Hepatocyte (in vitro differentiated cells): ENCODE measurements around the gene PSMC2.

Experiments
- CTCF ChIP-seq: fragments of 200-600 bp; sonication (generic); IDR thresholded peaks from 2 replicates; pipeline ENCODE4 v1.5.1; 2016; ENCODE audit warnings: antibody characterized with exemption, mild to moderate bottlenecking; ENCODE audit not compliant: poor library complexity
- EZH2 ChIP-seq: fragments of 200-600 bp; sonication (generic); IDR thresholded peaks from 2 replicates; pipeline ENCODE4 v1.6.1; 2016; ENCODE audit warnings: antibody characterized with exemption, mild to moderate bottlenecking, borderline replicate concordance

- TF ChIP-seq CTCF: no peak
- TF ChIP-seq EZH2: no peak
Measured at GRCh38 chr7:103391150-103391549, 43.7 kb downstream of the PSMC2 start.
